HepG2 (cell line): ENCODE results near the gene TMEM59. TPM values are rescaled to one million over a fixed set of nuclear protein-coding genes. Genes with fewer than 3 reads are reported as not detected.

Source experiments
- FOXK1 ChIP-seq: sonication (generic); formaldehyde crosslinking; IDR thresholded peaks from 2 replicates; pipeline ENCODE4 v1.4.0; 2020; ENCODE audit warnings: low read depth, missing genetic modification reagents, borderline replicate concordance
- JUNB ChIP-seq: sonication (generic); formaldehyde crosslinking; IDR thresholded peaks from 2 replicates; pipeline ENCODE4 v1.8.0; 2022; ENCODE audit warnings: missing genetic modification reagents, mild to moderate bottlenecking, borderline replicate concordance
- PITX1 ChIP-seq: sonication (generic); formaldehyde crosslinking; IDR thresholded peaks from 2 replicates; pipeline ENCODE4 v1.5.1; 2020; ENCODE audit warnings: mild to moderate bottlenecking, missing genetic modification reagents
- TRAFD1 ChIP-seq: sonication (generic); formaldehyde crosslinking; IDR thresholded peaks from 2 replicates; pipeline ENCODE4 v1.5.1; 2020; ENCODE audit warnings: missing genetic modification reagents, mild to moderate bottlenecking, borderline replicate concordance
- ZBTB10 ChIP-seq: sonication (generic); formaldehyde crosslinking; IDR thresholded peaks from 2 replicates; pipeline ENCODE4 v1.4.0; 2020; ENCODE audit warnings: missing genetic modification reagents, borderline replicate concordance
- ZNF350 ChIP-seq: sonication (generic); formaldehyde crosslinking; IDR thresholded peaks from 2 replicates; pipeline ENCODE4 v1.4.0; 2020; ENCODE audit warnings: mild to moderate bottlenecking, low read depth, missing genetic modification reagents, borderline replicate concordance
- ZNF496 ChIP-seq: sonication (generic); formaldehyde crosslinking; IDR thresholded peaks from 2 replicates; pipeline ENCODE4 v1.8.1; 2023; ENCODE audit warnings: mild to moderate bottlenecking, moderate library complexity, missing genetic modification reagents; ENCODE audit not compliant: insufficient replicate concordance
- ZNF792 ChIP-seq: IDR thresholded peaks from 2 replicates; pipeline ENCODE4 v1.6.1; 2016
- ZZZ3 ChIP-seq: sonication (generic); formaldehyde crosslinking; IDR thresholded peaks from 2 replicates; pipeline ENCODE4 v1.4.0; 2020; ENCODE audit warnings: missing genetic modification reagents, mild to moderate bottlenecking, borderline replicate concordance
- polyA plus RNA-seq, 8 experiments: library from polyadenylated mRNA; depleted of rRNA in 3 of 8; stranded (reverse) in 7 of 8; unstranded in 1 of 8; fragments of >200 nt; fragmentation: Illumina TruSeq in 4 of 8; extraction: Trizol in 4 of 8; gene quantifications; 2 replicates each; pipeline versions ENCODE4 v1.2.1 to v1.2.3, GENCODE V29; 2011 to 2016; ENCODE audit warnings: low read depth in 4 of 8, missing spikeins in 1 of 8, mixed read lengths in 1 of 8; ENCODE audit not compliant: insufficient read depth in 1 of 8
- total RNA-seq, 5 experiments: library from RNA; depleted of rRNA; stranded (reverse); fragments of >200 nt; fragmentation: Illumina TruSeq; extraction: Trizol; gene quantifications; 2 replicates each; pipeline ENCODE4 v1.2.3, GENCODE V29; 2016; ENCODE audit warnings: low read depth in 1 of 5
- TF ChIP-seq, protein P1 (sequence below): sonication (generic); IDR thresholded peaks from 2 replicates; pipeline ENCODE4 v1.6.1; 2016; ENCODE audit warnings: low read depth, borderline replicate concordance
- TF ChIP-seq, protein P2 (sequence below): sonication (generic); formaldehyde crosslinking; IDR thresholded peaks from 2 replicates; pipeline ENCODE4 v1.5.1; 2020; ENCODE audit warnings: missing genetic modification reagents, mild to moderate bottlenecking, borderline replicate concordance
- TF ChIP-seq, protein P3 (sequence below): sonication (generic); formaldehyde crosslinking; IDR thresholded peaks from 2 replicates; pipeline ENCODE4 v1.8.1; 2022; ENCODE audit warnings: mild to moderate bottlenecking, missing genetic modification reagents
- TF ChIP-seq, protein P4 (sequence below): sonication (generic); formaldehyde crosslinking; IDR thresholded peaks from 2 replicates; pipeline ENCODE4 v1.4.0; 2020; ENCODE audit warnings: mild to moderate bottlenecking, missing genetic modification reagents

Gene TMEM59
- total and polyA plus RNA-seq, 2 of the 13 experiments (the other 11 are each of a cell fraction or from before 2014, with no cell fraction given) = 147 to 363 TPM

GRCh38 chr1:53992085-53992874 is 60.7 kb downstream of the TMEM59 start (continued):
- TF ChIP-seq FOXK1 (no peak), TRAFD1 (CRISPR knock-in tag) (no peak), ZNF496 (CRISPR knock-in tag) (no peak), ZZZ3 (CRISPR knock-in tag) (no peak), ZNF350 (CRISPR knock-in tag) (0 out of 2 replicates have a peak, but pooled peaks have one; percentile 40), PITX1 (0 out of 2 replicates have a peak, but pooled peaks have one; percentile 29), ZBTB10 (CRISPR knock-in tag) (no peak), ZNF792 (CRISPR knock-in tag) (no peak), JUNB (CRISPR knock-in tag) (no peak)
- TF ChIP-seq, protein P1, sequence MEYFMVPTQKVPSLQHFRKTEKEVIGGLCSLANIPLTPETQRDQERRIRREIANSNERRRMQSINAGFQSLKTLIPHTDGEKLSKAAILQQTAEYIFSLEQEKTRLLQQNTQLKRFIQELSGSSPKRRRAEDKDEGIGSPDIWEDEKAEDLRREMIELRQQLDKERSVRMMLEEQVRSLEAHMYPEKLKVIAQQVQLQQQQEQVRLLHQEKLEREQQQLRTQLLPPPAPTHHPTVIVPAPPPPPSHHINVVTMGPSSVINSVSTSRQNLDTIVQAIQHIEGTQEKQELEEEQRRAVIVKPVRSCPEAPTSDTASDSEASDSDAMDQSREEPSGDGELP = no peak
- TF ChIP-seq, protein P2, sequence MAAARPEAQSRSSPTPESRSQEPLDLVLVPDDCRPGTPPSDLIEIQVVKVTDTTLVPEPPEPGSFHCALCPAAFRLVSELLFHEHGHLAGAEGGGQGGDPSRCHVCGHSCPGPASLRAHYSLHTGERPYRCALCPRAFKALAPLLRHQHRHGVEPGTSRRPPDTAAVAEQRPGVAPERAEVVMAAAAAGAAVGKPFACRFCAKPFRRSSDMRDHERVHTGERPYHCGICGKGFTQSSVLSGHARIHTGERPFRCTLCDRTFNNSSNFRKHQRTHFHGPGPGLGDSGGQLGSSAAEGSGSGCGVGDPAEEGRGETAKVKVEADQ (CRISPR knock-in tag) = no peak
- TF ChIP-seq, protein P3, sequence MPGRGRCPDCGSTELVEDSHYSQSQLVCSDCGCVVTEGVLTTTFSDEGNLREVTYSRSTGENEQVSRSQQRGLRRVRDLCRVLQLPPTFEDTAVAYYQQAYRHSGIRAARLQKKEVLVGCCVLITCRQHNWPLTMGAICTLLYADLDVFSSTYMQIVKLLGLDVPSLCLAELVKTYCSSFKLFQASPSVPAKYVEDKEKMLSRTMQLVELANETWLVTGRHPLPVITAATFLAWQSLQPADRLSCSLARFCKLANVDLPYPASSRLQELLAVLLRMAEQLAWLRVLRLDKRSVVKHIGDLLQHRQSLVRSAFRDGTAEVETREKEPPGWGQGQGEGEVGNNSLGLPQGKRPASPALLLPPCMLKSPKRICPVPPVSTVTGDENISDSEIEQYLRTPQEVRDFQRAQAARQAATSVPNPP = no peak
- TF ChIP-seq, protein P4, sequence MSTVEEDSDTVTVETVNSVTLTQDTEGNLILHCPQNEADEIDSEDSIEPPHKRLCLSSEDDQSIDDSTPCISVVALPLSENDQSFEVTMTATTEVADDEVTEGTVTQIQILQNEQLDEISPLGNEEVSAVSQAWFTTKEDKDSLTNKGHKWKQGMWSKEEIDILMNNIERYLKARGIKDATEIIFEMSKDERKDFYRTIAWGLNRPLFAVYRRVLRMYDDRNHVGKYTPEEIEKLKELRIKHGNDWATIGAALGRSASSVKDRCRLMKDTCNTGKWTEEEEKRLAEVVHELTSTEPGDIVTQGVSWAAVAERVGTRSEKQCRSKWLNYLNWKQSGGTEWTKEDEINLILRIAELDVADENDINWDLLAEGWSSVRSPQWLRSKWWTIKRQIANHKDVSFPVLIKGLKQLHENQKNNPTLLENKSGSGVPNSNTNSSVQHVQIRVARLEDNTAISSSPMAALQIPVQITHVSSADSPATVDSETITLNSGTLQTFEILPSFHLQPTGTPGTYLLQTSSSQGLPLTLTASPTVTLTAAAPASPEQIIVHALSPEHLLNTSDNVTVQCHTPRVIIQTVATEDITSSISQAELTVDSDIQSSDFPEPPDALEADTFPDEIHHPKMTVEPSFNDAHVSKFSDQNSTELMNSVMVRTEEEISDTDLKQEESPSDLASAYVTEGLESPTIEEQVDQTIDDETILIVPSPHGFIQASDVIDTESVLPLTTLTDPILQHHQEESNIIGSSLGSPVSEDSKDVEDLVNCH = no peak
